GM19372 (cell line): ENCODE measurements around the gene SNX27.
"Not testable (repeated sequence)": the region's sequence is repeated elsewhere in the genome, so short reads cannot be mapped to it uniquely, and the experiment has no call there.

Experiments used
- ATAC-seq: cut with Tn5 transposase; IDR thresholded peaks from one replicate; pipeline ENCODE4 v1.9.1; 2021; ENCODE audit warnings: mild to moderate bottlenecking, low read depth, moderate library complexity; ENCODE audit not compliant: unreplicated experiment

SNX27 gene

GRCh38 chr1:151596166-151596953 is 15.5 kb upstream of the SNX27 start:
- ATAC-seq: no peak

GRCh38 chr1:151602550-151602949 is 9.3 kb upstream of the SNX27 start:
- ATAC-seq: not testable (repeated sequence)

- ATAC-seq: no peak
Measured at GRCh38 chr1:151604291-151604690, 7.6 kb upstream of the SNX27 start.

GRCh38 chr1:151606384-151606783 is 5.5 kb upstream of the SNX27 start:
- ATAC-seq: no peak

- ATAC-seq: no peak
Measured at GRCh38 chr1:151606857-151607256, 5.0 kb upstream of the SNX27 start.

GRCh38 chr1:151610142-151610541 is 1.7 kb upstream of the SNX27 start:
- no peak for ATAC-seq

GRCh38 chr1:151611288-151611790 is 511 bp upstream of the SNX27 start:
- ATAC-seq: no peak

- no peak for ATAC-seq
Measured at GRCh38 chr1:151612501-151613281, 841 bp downstream of the SNX27 start.

- no peak for ATAC-seq
Measured at GRCh38 chr1:151613282-151613780, 1.5 kb downstream of the SNX27 start.

- ATAC-seq: no peak
Measured at GRCh38 chr1:151615711-151616504, 4.1 kb downstream of the SNX27 start.

- no peak for ATAC-seq
Measured at GRCh38 chr1:151616505-151616849, 4.6 kb downstream of the SNX27 start.

- no peak for ATAC-seq
Measured at GRCh38 chr1:151618003-151618402, 6.2 kb downstream of the SNX27 start.

- no peak for ATAC-seq
Measured at GRCh38 chr1:151618470-151618869, 6.6 kb downstream of the SNX27 start.

GRCh38 chr1:151618996-151619395 is 7.1 kb downstream of the SNX27 start:
- not testable (repeated sequence) for ATAC-seq

- no peak for ATAC-seq
Measured at GRCh38 chr1:151619489-151620093, 7.7 kb downstream of the SNX27 start.

GRCh38 chr1:151620286-151620685 is 8.4 kb downstream of the SNX27 start:
- no peak for ATAC-seq

- ATAC-seq: no peak
Measured at GRCh38 chr1:151621351-151621750, 9.5 kb downstream of the SNX27 start.

GRCh38 chr1:151624783-151625182 is 12.9 kb downstream of the SNX27 start:
- no peak for ATAC-seq

GRCh38 chr1:151626740-151627334 is 15.0 kb downstream of the SNX27 start:
- no peak for ATAC-seq

- no peak for ATAC-seq
Measured at GRCh38 chr1:151629278-151629677, 17.4 kb downstream of the SNX27 start.
